ENCODE data around the gene SLC27A4.
A peak's percentile ranks its signal among the peaks of the same experiment; 100 is the strongest.

SLC27A4 gene

GRCh38 chr9:128361986-128362646, 21.8 kb downstream of the SLC27A4 start:
- no peaks in the 10 kb centered on the region for H3K9me3 Mint-ChIP-seq
- no peaks in the 10 kb centered on the region for H3K27me3 Mint-ChIP-seq
- intact Hi-C loops (cut with micrococcal nuclease): loop anchor here (1.0 kb wide), 1 partner anchor 50 kb away; no protein-coding TSS in a partner anchor
- H3K27ac Mint-ChIP-seq: peak overlapping the region; percentile 94
- H3K4me1 Mint-ChIP-seq (ENCODE audit: low read depth): peaks cover 22% of the 10 kb centered on the region
- H3K36me3 Mint-ChIP-seq (ENCODE audit: low read depth): peaks cover 36% of the 10 kb centered on the region
- H3K4me3 Mint-ChIP-seq: peak overlapping the region; percentile 100

- no peak overlapping the region for H3K4me3 Mint-ChIP-seq
Measured at GRCh38 chr9:128362774-128363173, 22.4 kb downstream of the SLC27A4 start.

GRCh38 chr9:128365525-128365924, 25.2 kb downstream of the SLC27A4 start:
- peaks cover 9% of the 10 kb centered on the region for H3K36me3 Mint-ChIP-seq (ENCODE audit: low read depth)
- no peaks in the 10 kb centered on the region for H3K9me3 Mint-ChIP-seq
- no peak overlapping the region for H3K4me3 Mint-ChIP-seq
- H3K4me1 Mint-ChIP-seq (ENCODE audit: low read depth): peaks cover 30% of the 10 kb centered on the region
- H3K27me3 Mint-ChIP-seq: no peaks in the 10 kb centered on the region
- intact Hi-C loops (cut with micrococcal nuclease): no loop called here
- H3K27ac Mint-ChIP-seq: peak overlapping the region; percentile 75

More at GRCh38 chr9:128362774-128363173, 22.4 kb downstream of the SLC27A4 start:
- Mint-ChIP-seq H3K27ac (no peak overlapping the region), H3K4me1 (ENCODE audit: low read depth) (peaks cover 22% of the 10 kb centered on the region), H3K27me3 (no peaks in the 10 kb centered on the region), H3K36me3 (ENCODE audit: low read depth) (peaks cover 30% of the 10 kb centered on the region), H3K9me3 (no peaks in the 10 kb centered on the region)
- intact Hi-C loops (cut with micrococcal nuclease): loop anchor here (1.0 kb wide), 1 partner anchor 50 kb away; no protein-coding TSS in a partner anchor

GRCh38 chr9:128369024-128369706, 28.8 kb downstream of the SLC27A4 start:
- H3K36me3 Mint-ChIP-seq (ENCODE audit: low read depth): peaks cover 32% of the 10 kb centered on the region
- intact Hi-C loops (cut with micrococcal nuclease): no loop called here
- no peaks in the 10 kb centered on the region for H3K27me3 Mint-ChIP-seq
- peak overlapping the region; percentile 37 for H3K27ac Mint-ChIP-seq
- no peaks in the 10 kb centered on the region for H3K9me3 Mint-ChIP-seq
- peaks cover 43% of the 10 kb centered on the region for H3K4me1 Mint-ChIP-seq (ENCODE audit: low read depth)
- H3K4me3 Mint-ChIP-seq: no peak overlapping the region

- peak overlapping the region; percentile 92 for H3K4me3 Mint-ChIP-seq
- peaks cover 41% of the 10 kb centered on the region for H3K36me3 Mint-ChIP-seq (ENCODE audit: low read depth)
- peaks cover 42% of the 10 kb centered on the region for H3K4me1 Mint-ChIP-seq (ENCODE audit: low read depth)
- peak overlapping the region; percentile 92 for H3K27ac Mint-ChIP-seq
- H3K9me3 Mint-ChIP-seq: no peaks in the 10 kb centered on the region
- intact Hi-C loops (cut with micrococcal nuclease): loop anchor here (10.0 kb wide), 1 partner anchor 184 kb away; the partner anchor contains the start of gene SPTAN1
- no peaks in the 10 kb centered on the region for H3K27me3 Mint-ChIP-seq
Measured at GRCh38 chr9:128370367-128370751, 30.0 kb downstream of the SLC27A4 start.

- Mint-ChIP-seq H3K27me3 (no peaks in the 10 kb centered on the region), H3K36me3 (ENCODE audit: low read depth) (peaks cover 47% of the 10 kb centered on the region), H3K4me1 (ENCODE audit: low read depth) (peaks cover 40% of the 10 kb centered on the region), H3K27ac (peak within 1 kb of the TSS; percentile 92), H3K9me3 (no peaks in the 10 kb centered on the region), H3K4me3 (peak within 1 kb of the TSS; percentile 92)
- intact Hi-C loops (cut with micrococcal nuclease): loop anchor here (1.0 to 10.0 kb wide), 2 partner anchors 49 to 184 kb away; partner anchors contain the start of genes COQ4, SPTAN1 and TRUB2
Measured at GRCh38 chr9:128370752-128371629, 30.7 kb downstream of the SLC27A4 start, which contains the start of gene URM1. TSS of gene URM1 (plus strand) at chr9:128371374. CDS start at chr9:128371381, 7 bp downstream.

GRCh38 chr9:128371630-128372117, 31.3 kb downstream of the SLC27A4 start:
- intact Hi-C loops (cut with micrococcal nuclease): loop anchor here (1.0 to 10.0 kb wide), 2 partner anchors 49 to 183 kb away; partner anchors contain the start of genes COQ4, SPTAN1 and TRUB2
- H3K27me3 Mint-ChIP-seq: no peaks in the 10 kb centered on the region
- H3K4me3 Mint-ChIP-seq: peak overlapping the region; percentile 92
- no peaks in the 10 kb centered on the region for H3K9me3 Mint-ChIP-seq
- H3K36me3 Mint-ChIP-seq (ENCODE audit: low read depth): peaks cover 49% of the 10 kb centered on the region
- peaks cover 40% of the 10 kb centered on the region for H3K4me1 Mint-ChIP-seq (ENCODE audit: low read depth)
- H3K27ac Mint-ChIP-seq: peak overlapping the region; percentile 92

GRCh38 chr9:128372188-128372641, 31.9 kb downstream of the SLC27A4 start:
- H3K27ac Mint-ChIP-seq: peak overlapping the region; percentile 92
- intact Hi-C loops (cut with micrococcal nuclease): loop anchor here (10.0 kb wide), 1 partner anchor 183 kb away; the partner anchor contains the start of gene SPTAN1
- H3K27me3 Mint-ChIP-seq: no peaks in the 10 kb centered on the region
- H3K36me3 Mint-ChIP-seq (ENCODE audit: low read depth): peaks cover 49% of the 10 kb centered on the region
- peaks cover 40% of the 10 kb centered on the region for H3K4me1 Mint-ChIP-seq (ENCODE audit: low read depth)
- peak overlapping the region; percentile 92 for H3K4me3 Mint-ChIP-seq
- H3K9me3 Mint-ChIP-seq: no peaks in the 10 kb centered on the region

GRCh38 chr9:128372784-128373183, 32.5 kb downstream of the SLC27A4 start:
- no peaks in the 10 kb centered on the region for H3K9me3 Mint-ChIP-seq
- intact Hi-C loops (cut with micrococcal nuclease): loop anchor here (10.0 kb wide), 1 partner anchor 182 kb away; the partner anchor contains the start of gene SPTAN1
- H3K36me3 Mint-ChIP-seq (ENCODE audit: low read depth): peaks cover 51% of the 10 kb centered on the region
- peak overlapping the region; percentile 92 for H3K27ac Mint-ChIP-seq
- peaks cover 40% of the 10 kb centered on the region for H3K4me1 Mint-ChIP-seq (ENCODE audit: low read depth)
- H3K4me3 Mint-ChIP-seq: no peak overlapping the region
- H3K27me3 Mint-ChIP-seq: no peaks in the 10 kb centered on the region

- H3K4me1 Mint-ChIP-seq (ENCODE audit: low read depth): peaks cover 40% of the 10 kb centered on the region
- no peak overlapping the region for H3K27ac Mint-ChIP-seq
- H3K27me3 Mint-ChIP-seq: no peaks in the 10 kb centered on the region
- H3K9me3 Mint-ChIP-seq: no peaks in the 10 kb centered on the region
- intact Hi-C loops (cut with micrococcal nuclease): loop anchor here (10.0 kb wide), 1 partner anchor 181 kb away; the partner anchor contains the start of gene SPTAN1
- H3K4me3 Mint-ChIP-seq: no peak overlapping the region
- peaks cover 66% of the 10 kb centered on the region for H3K36me3 Mint-ChIP-seq (ENCODE audit: low read depth)
Measured at GRCh38 chr9:128374221-128374675, 33.9 kb downstream of the SLC27A4 start.

- no peaks in the 10 kb centered on the region for H3K27me3 Mint-ChIP-seq
- peaks cover 29% of the 10 kb centered on the region for H3K4me1 Mint-ChIP-seq (ENCODE audit: low read depth)
- no peak overlapping the region for H3K27ac Mint-ChIP-seq
- H3K9me3 Mint-ChIP-seq: no peaks in the 10 kb centered on the region
- H3K4me3 Mint-ChIP-seq: no peak overlapping the region
- peaks cover 79% of the 10 kb centered on the region for H3K36me3 Mint-ChIP-seq (ENCODE audit: low read depth)
- intact Hi-C loops (cut with micrococcal nuclease): loop anchor here (10.0 kb wide), 1 partner anchor 179 kb away; the partner anchor contains the start of gene SPTAN1
Measured at GRCh38 chr9:128375865-128376264, 35.5 kb downstream of the SLC27A4 start.

- H3K36me3 Mint-ChIP-seq (ENCODE audit: low read depth): peaks cover 95% of the 10 kb centered on the region
- H3K27ac Mint-ChIP-seq: no peak overlapping the region
- H3K9me3 Mint-ChIP-seq: no peaks in the 10 kb centered on the region
- no peaks in the 10 kb centered on the region for H3K27me3 Mint-ChIP-seq
- intact Hi-C loops (cut with micrococcal nuclease): no loop called here
- no peaks in the 10 kb centered on the region for H3K4me1 Mint-ChIP-seq (ENCODE audit: low read depth)
- H3K4me3 Mint-ChIP-seq: no peak overlapping the region
Measured at GRCh38 chr9:128382261-128382660, 41.9 kb downstream of the SLC27A4 start.

All from dendritic cell treated with granulocyte-macrophage colony-stimulating factor and Interleukin-4, amounts not matched to agents 40 ng/mL and 50 ng/mL, for 4 days (primary cell).